Prostate gland (tissue), 2 donors: Measurements from ENCODE around the gene TSPAN7. TPM values are rescaled to one million over a fixed set of nuclear protein-coding genes. Genes with fewer than 3 reads are reported as not detected.

ENCODE experiments used
- DNase-seq: peaks from one replicate; pipeline ENCODE4 v3.0.0-alpha.2; 2019; ENCODE audit warnings: low spot score
- H3K27ac ChIP-seq, 2 donors: fragments of 200-600 bp; sonication (generic); 2 replicates each; pipeline ENCODE4 v1.5.1; 2017 to 2019
- H3K27me3 ChIP-seq: fragments of 200-600 bp; sonication (generic); replicated peaks from 2 replicates; pipeline ENCODE4 v1.5.1; 2019; ENCODE audit not compliant: insufficient read depth
- H3K36me3 ChIP-seq, 2 donors: fragments of 200-600 bp; sonication (generic); 1 replicate in 1 of 2; 2 replicates in 1 of 2; pipeline versions ENCODE4 v1.5.1 to v1.8.1; 2017 to 2019
- H3K4me1 ChIP-seq: fragments of 200-600 bp; sonication (generic); replicated peaks from 2 replicates; pipeline ENCODE4 v1.5.1; 2019
- H3K4me3 ChIP-seq, 2 donors: fragments of 200-600 bp; sonication (generic); 2 replicates each; pipeline ENCODE4 v1.5.1; 2017 to 2019
- H3K9me3 ChIP-seq: fragments of 200-600 bp; sonication (generic); 2 replicates; pipeline ENCODE4 v1.5.1; 2017
- POLR2A ChIP-seq: fragments of 450-650 bp; IDR thresholded peaks from one replicate; pipeline ENCODE4 v1.6.1; 2016; ENCODE audit warnings: antibody characterized with exemption, mild to moderate bottlenecking
- POLR2AphosphoS5 ChIP-seq: sonication (generic); formaldehyde crosslinking; IDR thresholded peaks from one replicate; pipeline ENCODE4 v1.6.1; 2017; ENCODE audit warnings: antibody characterized with exemption
- WGBS: methylation state at CpG from one replicate; pipeline ENCODE4 v1.1.5; 2018; 5-methylcytosine and 5-hydroxymethylcytosine counted together
- intact Hi-C: fragments of 100-400 bp; cut with DNase I; formaldehyde crosslinking; loops from one replicate; pipeline ENCODE4 v1.14.2; 2022
- total RNA-seq, 2 donors: library from RNA; depleted of rRNA; stranded (reverse); fragments of >200 nt; gene quantifications; one replicate each; pipeline ENCODE4 v1.1.0, GENCODE V29; 2016
- TF ChIP-seq, protein P1 (sequence below), 4 experiments: fragments of 200-600 bp in 2 of 4; fragments of 450-650 bp in 2 of 4; sonication (generic) in 2 of 4; IDR thresholded peaks; 1 replicate in 3 of 4; 2 replicates in 1 of 4; pipeline ENCODE4 v1.5.1; 2016 to 2019; ENCODE audit warnings: antibody characterized with exemption in 4 of 4, mild to moderate bottlenecking in 2 of 4, moderate library complexity in 2 of 4

The TSPAN7 gene
- total RNA-seq, 2 donors from 2014 or later = 11.4 to 16.4 TPM

DNA sequence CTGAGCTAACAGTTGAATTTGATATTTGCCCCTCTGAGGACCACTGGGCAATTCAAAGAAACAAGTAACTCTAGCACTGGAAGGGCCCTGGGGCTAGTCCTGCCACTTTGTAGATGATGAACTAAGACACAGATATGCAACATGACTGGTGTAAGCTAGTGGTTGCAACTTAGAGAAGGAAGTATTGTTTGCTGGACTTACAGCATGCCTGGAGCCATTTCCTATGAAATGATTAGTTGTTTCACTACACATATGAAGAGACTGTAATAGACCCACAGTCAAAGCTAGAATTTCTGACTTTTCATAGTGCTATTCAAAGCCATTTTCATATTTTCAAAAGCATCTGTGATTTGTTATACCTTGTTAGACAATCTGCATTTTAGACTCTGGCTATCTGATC, 96.2 kb downstream of the TSPAN7 start:
- intact Hi-C loops = no loop called here
- Histone ChIP-seq H3K9me3 (no peaks in the 10 kb centered on the region), H3K36me3 (no peaks in the 10 kb centered on the region), H3K4me1 (no peaks in the 10 kb centered on the region), H3K27me3 (no peaks in the 10 kb centered on the region), H3K4me3 (no peak overlapping the region), H3K27ac (no peak overlapping the region)
- TF ChIP-seq POLR2AphosphoS5 = no peak
- TF ChIP-seq, protein P1, sequence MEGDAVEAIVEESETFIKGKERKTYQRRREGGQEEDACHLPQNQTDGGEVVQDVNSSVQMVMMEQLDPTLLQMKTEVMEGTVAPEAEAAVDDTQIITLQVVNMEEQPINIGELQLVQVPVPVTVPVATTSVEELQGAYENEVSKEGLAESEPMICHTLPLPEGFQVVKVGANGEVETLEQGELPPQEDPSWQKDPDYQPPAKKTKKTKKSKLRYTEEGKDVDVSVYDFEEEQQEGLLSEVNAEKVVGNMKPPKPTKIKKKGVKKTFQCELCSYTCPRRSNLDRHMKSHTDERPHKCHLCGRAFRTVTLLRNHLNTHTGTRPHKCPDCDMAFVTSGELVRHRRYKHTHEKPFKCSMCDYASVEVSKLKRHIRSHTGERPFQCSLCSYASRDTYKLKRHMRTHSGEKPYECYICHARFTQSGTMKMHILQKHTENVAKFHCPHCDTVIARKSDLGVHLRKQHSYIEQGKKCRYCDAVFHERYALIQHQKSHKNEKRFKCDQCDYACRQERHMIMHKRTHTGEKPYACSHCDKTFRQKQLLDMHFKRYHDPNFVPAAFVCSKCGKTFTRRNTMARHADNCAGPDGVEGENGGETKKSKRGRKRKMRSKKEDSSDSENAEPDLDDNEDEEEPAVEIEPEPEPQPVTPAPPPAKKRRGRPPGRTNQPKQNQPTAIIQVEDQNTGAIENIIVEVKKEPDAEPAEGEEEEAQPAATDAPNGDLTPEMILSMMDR (IDR thresholded peaks at IDR 0.05) = no peak
- no peak for TF ChIP-seq POLR2A
- no peak for DNase-seq

- intact Hi-C loops = no loop called here
- DNase-seq = no peak
- Histone ChIP-seq H3K9me3 (no peaks in the 10 kb centered on the region), H3K4me1 (no peaks in the 10 kb centered on the region), H3K27me3 (no peaks in the 10 kb centered on the region), H3K36me3 (no peaks in the 10 kb centered on the region), H3K4me3 (no peak overlapping the region), H3K27ac (no peak overlapping the region)
- TF ChIP-seq POLR2AphosphoS5 (no peak), POLR2A (no peak)
- TF ChIP-seq, protein P1 (IDR thresholded peaks at IDR 0.05) = no peak
- WGBS = 72% methylated on average over 6 of the region's 6 CpGs
Measured at GRCh38 chrX:38660395-38661102, 99.2 kb downstream of the TSPAN7 start.

- H3K27me3 ChIP-seq = no peaks in the 10 kb centered on the region
- H3K9me3 ChIP-seq = no peaks in the 10 kb centered on the region
- H3K4me1 ChIP-seq = no peaks in the 10 kb centered on the region
- no peak for TF ChIP-seq POLR2AphosphoS5
- TF ChIP-seq, protein P1 (IDR thresholded peaks at IDR 0.05) = no peak
- intact Hi-C loops = no loop called here
- H3K36me3 ChIP-seq = no peaks in the 10 kb centered on the region
- no peak overlapping the region for H3K27ac ChIP-seq
- no peak overlapping the region for H3K4me3 ChIP-seq
- 33% methylated on average over 1 of the region's 1 CpG for WGBS
- no peak for DNase-seq
Measured at GRCh38 chrX:38661103-38661441, 99.7 kb downstream of the TSPAN7 start.

GRCh38 chrX:38661561-38661960, 100.2 kb downstream of the TSPAN7 start:
- no peak for DNase-seq
- intact Hi-C loops = no loop called here
- Histone ChIP-seq H3K27me3 (no peaks in the 10 kb centered on the region), H3K4me3 (no peak overlapping the region), H3K4me1 (no peaks in the 10 kb centered on the region), H3K9me3 (no peaks in the 10 kb centered on the region), H3K27ac (no peak overlapping the region), H3K36me3 (no peaks in the 10 kb centered on the region)
- 90% methylated on average over 5 of the region's 5 CpGs for WGBS
- TF ChIP-seq POLR2A (no peak), POLR2AphosphoS5 (no peak)
- TF ChIP-seq, protein P1 (IDR thresholded peaks at IDR 0.05) = no peak

GRCh38 chrX:38662640-38663039, 101.3 kb downstream of the TSPAN7 start:
- intact Hi-C loops = no loop called here

More at GRCh38 chrX:38662640-38663039, 101.3 kb downstream of the TSPAN7 start:
- no peaks in the 10 kb centered on the region for H3K4me1 ChIP-seq
- H3K9me3 ChIP-seq = no peaks in the 10 kb centered on the region
- no peaks in the 10 kb centered on the region for H3K36me3 ChIP-seq
- H3K4me3 ChIP-seq = no peak overlapping the region
- WGBS = 61% methylated on average over 2 of the region's 2 CpGs
- TF ChIP-seq, protein P1 (IDR thresholded peaks at IDR 0.05) = no peak
- TF ChIP-seq POLR2A (no peak), POLR2AphosphoS5 (no peak)
- no peak overlapping the region for H3K27ac ChIP-seq
- no peak for DNase-seq
- H3K27me3 ChIP-seq = no peaks in the 10 kb centered on the region
